ENCODE measurements around the gene RPS6KB2. TPM values are rescaled to one million over a fixed set of nuclear protein-coding genes. Genes with fewer than 3 reads are reported as not detected.
A peak's percentile ranks its signal among the peaks of the same experiment; 100 is the strongest.

RPS6KB2 gene
- total RNA-seq, 4 donors from 2014 or later, result 34.0 to 51.0 (median 48.0) TPM

DNA sequence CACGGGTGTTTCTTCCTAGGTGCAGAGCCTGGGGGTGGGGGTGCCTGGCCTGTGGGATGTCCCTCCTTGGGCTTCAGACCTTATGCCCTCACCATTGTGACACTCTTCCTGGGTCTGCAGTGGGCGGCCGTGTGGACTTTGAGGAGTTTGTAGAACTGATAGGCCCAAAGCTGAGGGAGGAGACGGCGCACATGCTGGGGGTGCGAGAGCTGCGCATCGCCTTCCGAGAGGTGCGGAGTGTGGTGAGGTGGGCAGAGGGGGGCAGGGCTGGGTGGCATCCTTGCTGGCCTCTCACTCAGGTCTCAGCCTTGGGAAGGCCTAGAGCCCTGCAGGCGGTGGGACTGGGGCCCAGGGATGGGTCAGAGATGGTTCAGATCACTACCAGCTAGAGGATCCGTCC, 29.2 kb downstream of the RPS6KB2 start:
- Histone ChIP-seq H3K4me3 (no peak overlapping the region), H3K27ac (replicated peaks in 1 of 4) (no peak overlapping the region), H3K36me3 (no peaks in the 10 kb centered on the region), H3K4me1 (no peaks in the 10 kb centered on the region), H3K27me3 (no peaks in the 10 kb centered on the region), H3K9me3 (no peaks in the 10 kb centered on the region)
- intact Hi-C loops (cut with DNase I), result no loop called here
- no peak for TF ChIP-seq CTCF (IDR thresholded peaks at IDR 0.05)
- TF ChIP-seq POLR2AphosphoS5 (IDR thresholded peaks at IDR 0.05), result no peak
- no peak for TF ChIP-seq EP300 (IDR thresholded peaks at IDR 0.05)
- DNase-seq (ENCODE audit: extremely low spot score), result no peak
- 95% methylated on average over 12 of the region's 12 CpGs for WGBS

DNA sequence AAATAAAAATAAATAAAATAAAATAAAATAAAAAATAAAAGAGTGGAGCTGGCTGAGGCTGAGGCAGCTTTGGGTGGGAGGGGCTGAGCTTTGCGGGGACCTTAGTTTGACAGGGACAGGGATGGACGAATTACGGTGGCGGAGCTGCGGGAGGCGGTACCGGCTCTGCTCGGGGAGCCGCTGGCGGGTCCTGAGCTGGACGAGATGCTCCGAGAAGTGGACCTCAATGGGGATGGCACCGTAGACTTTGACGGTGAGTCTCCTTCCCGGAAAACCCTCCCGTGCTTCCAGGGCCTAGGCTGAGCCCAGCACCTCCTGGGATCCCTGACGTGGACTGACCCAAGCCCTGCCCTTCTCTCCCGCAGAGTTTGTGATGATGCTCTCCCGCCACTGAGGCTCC, 30.0 kb downstream of the RPS6KB2 start:
- Histone ChIP-seq H3K4me3 (no peak overlapping the region), H3K4me1 (no peaks in the 10 kb centered on the region), H3K27me3 (no peaks in the 10 kb centered on the region), H3K27ac (replicated peaks in 1 of 4) (no peak overlapping the region), H3K36me3 (no peaks in the 10 kb centered on the region), H3K9me3 (no peaks in the 10 kb centered on the region)
- TF ChIP-seq POLR2AphosphoS5 (IDR thresholded peaks at IDR 0.05), result no peak
- no peak for DNase-seq (ENCODE audit: extremely low spot score)
- 83% methylated on average over 17 of the region's 19 CpGs for WGBS
- intact Hi-C loops (cut with DNase I), result no loop called here

DNA sequence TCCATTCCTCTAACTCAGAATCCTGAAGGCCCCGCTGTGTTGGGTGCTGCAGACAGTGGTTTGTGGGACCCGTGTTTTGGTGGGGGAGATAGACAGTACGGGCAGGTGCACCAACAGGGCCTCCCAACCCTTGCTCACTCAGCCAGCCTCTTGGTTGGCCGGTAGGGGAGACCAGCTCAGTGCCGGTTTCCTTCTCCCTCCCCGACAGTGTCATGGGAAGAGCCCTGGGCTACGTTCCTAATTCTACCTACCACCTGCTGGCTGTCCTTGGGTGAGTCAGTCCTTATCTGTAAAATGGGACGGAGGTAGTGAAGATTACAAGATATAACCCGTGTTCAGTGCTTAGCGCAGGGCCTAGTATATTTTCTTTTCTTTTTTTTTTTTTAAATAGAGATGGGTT, 34.9 kb downstream of the RPS6KB2 start:
- H3K4me3 ChIP-seq, result no peak overlapping the region
- peak overlapping the region; percentile 86 to 94 (median 90) for H3K27ac ChIP-seq (replicated peaks in 1 of 4)

GRCh38 chr11:67463680-67464410, 35.6 kb downstream of the RPS6KB2 start:
- no peaks in the 10 kb centered on the region for H3K27me3 ChIP-seq
- H3K9me3 ChIP-seq, result no peaks in the 10 kb centered on the region
- TF ChIP-seq POLR2AphosphoS5 (IDR thresholded peaks at IDR 0.05) (peak; percentile 37 to 41), POLR2A (IDR thresholded peaks at IDR 0.05; ENCODE audit: low read depth) (no peak)
- H3K4me1 ChIP-seq, result peaks cover 30 to 52% (median 46%) of the 10 kb centered on the region in 4 donors
- intact Hi-C loops (cut with DNase I), result no loop called here
- WGBS, result 77% methylated on average over 20 of the region's 20 CpGs
- DNase-seq (ENCODE audit: extremely low spot score), result no peak
- no peaks in the 10 kb centered on the region for H3K36me3 ChIP-seq
- peak overlapping the region; percentile 56 to 76 (median 70) for H3K4me3 ChIP-seq
- peak overlapping the region; percentile 86 to 94 (median 90) for H3K27ac ChIP-seq (replicated peaks in 1 of 4)

More for the DNA sequence above, 34.9 kb downstream of the RPS6KB2 start:
- H3K36me3 ChIP-seq, result no peaks in the 10 kb centered on the region
- H3K4me1 ChIP-seq, result peaks cover 28 to 46% (median 41%) of the 10 kb centered on the region in 4 donors
- TF ChIP-seq POLR2AphosphoS5 (IDR thresholded peaks at IDR 0.05), result no peak
- no peak for TF ChIP-seq POLR2A (IDR thresholded peaks at IDR 0.05; ENCODE audit: low read depth)
- TF ChIP-seq EP300 (IDR thresholded peaks at IDR 0.05), result no peak
- no peak for TF ChIP-seq CTCF (IDR thresholded peaks at IDR 0.05)
- H3K9me3 ChIP-seq, result no peaks in the 10 kb centered on the region
- WGBS, result 96% methylated on average over 10 of the region's 10 CpGs
- DNase-seq (ENCODE audit: extremely low spot score), result no peak
- no peaks in the 10 kb centered on the region for H3K27me3 ChIP-seq
- intact Hi-C loops (cut with DNase I), result no loop called here

DNA sequence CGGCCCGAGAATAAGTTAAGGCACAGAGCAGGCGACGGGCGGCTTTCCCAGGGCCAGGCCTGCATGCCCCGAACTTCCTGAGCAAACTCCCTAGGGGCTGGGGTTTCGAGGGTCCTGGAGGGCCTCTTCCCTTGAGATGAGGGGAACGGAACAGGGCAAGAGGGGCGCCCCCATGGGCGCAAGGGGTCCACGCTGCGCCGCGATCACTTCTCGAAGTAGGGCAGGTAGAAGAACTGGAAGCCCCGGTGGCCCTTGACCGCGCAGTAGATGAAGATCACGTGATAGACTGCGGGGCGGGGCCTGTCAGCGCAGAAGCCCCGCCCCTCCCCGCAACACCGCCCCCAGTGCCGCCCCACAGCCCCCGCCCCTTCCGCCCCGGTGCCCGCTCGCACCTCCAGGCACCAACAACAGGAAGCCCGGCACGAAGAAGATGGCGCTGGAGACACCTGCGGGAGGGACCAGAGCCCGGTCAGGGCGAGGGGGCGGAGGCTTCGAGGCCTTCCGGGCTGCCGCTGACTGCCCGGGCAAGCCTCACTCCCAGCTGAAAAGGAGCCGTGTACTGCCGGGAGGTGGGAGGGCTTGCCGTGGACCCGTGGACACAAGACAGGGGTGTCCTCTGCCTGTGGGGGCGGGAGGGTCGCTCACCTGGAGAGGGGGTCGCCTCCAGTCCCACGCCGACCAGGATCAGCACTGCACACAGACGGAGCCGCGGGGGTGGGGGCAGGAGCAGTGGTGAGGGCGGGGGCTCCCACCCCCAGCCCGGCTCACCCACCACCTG, 36.3 kb downstream of the RPS6KB2 start:
- no peaks in the 10 kb centered on the region for H3K9me3 ChIP-seq
- H3K4me1 ChIP-seq, result peaks cover 30 to 55% (median 49%) of the 10 kb centered on the region in 4 donors
- intact Hi-C loops (cut with DNase I), result loop anchor here (5.0 kb wide), 1 partner anchor 62 kb away; the partner anchor contains the start of genes PPP1CA and TBC1D10C
- no peaks in the 10 kb centered on the region for H3K27me3 ChIP-seq
- H3K27ac ChIP-seq (replicated peaks in 1 of 4), result peak overlapping the region; percentile 86 to 94 (median 90)
- TF ChIP-seq POLR2A (IDR thresholded peaks at IDR 0.05; ENCODE audit: low read depth) (no peak), CTCF (IDR thresholded peaks at IDR 0.05) (peak in 1 of 3 experiments; percentile 1), POLR2AphosphoS5 (IDR thresholded peaks at IDR 0.05) (peak; percentile 62 to 68), EP300 (IDR thresholded peaks at IDR 0.05) (no peak)
- 21% methylated on average over 20 of the region's 56 CpGs for WGBS
- DNase-seq (ENCODE audit: extremely low spot score), result peak; percentile 97
- H3K4me3 ChIP-seq, result peak overlapping the region; percentile 56 to 76 (median 70)
- H3K36me3 ChIP-seq, result no peaks in the 10 kb centered on the region
